Dedifferentiated amniotic fluid mesenchymal stem cell (primary cell): ENCODE results near the gene SMYD1.
A peak's percentile ranks its signal among the peaks of the same experiment; 100 is the strongest.

Experiments used
- DNase-seq: peaks from one replicate; pipeline ENCODE4 v3.0.0-alpha.2; 2016; ENCODE audit errors: extremely low spot score

The SMYD1 gene

GRCh38 chr2:88141952-88142351 lies 74.3 kb downstream of the SMYD1 start:
- DNase-seq = no peak

DNA sequence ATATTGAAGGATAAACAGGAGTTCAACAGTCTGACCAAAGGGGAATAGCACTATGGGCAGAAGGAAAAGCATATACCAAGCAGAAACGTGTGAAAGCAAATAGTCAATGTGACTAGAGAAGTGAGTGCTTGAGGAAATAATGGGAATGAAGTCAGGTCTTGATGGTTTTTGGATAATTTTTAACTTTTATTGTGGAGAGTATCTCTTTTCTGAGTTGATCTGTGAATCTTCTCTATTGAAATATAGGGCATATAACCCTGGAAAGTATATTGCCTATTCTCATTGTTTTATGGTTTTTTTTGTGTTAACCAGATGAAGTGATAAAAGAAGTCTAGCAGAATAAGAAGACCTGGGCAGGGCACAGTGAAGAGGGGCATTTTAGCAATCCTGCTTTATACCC lies 76.6 kb downstream of the SMYD1 start:
- no peak for DNase-seq

DNA sequence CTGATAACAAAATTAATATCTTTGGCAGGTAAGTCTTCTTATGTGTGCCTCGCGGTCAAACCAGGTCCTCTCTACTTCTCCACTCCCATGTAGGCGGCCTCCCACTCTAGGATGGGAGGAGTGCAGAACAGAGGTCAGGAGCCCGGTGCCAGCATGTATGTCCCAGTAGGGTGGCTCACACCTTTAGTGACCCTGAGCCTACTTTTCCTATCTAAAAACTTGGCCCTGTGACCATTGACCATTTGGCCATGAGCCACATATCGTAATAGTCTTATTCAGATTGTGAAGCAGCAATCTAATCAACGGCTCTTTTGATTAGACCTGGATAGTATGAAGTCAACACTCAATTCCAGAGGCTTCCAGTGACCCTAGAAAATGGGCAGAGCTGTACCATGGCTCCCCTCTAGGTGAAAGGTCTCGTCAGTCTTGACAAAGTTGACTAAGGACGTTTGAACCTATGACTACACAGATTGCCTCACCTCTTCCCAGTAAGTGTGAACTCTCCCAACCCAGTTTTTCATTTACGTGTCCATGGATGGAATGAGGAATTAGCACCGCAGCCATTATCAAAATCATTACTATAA lies 77.4 kb downstream of the SMYD1 start:
- no peak for DNase-seq

DNA sequence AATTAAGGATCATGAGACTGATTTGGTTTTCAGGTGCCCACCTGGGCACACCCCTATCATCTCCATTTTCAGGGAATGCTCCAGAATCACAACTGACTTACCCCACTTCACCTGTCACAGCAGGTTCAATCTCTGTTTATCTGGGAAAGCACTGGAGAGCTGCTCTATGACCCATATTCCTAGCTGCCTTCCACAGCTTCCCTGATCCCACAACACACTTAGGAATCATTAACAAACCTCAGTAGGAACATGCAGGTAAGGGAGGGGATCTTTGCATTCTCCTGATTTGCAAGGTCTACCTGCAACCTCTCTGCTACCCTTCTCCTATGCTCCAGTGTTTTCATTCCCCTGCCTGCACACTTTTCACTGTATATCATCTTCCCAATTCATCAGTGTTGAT lies 79.0 kb downstream of the SMYD1 start:
- no peak for DNase-seq

DNA sequence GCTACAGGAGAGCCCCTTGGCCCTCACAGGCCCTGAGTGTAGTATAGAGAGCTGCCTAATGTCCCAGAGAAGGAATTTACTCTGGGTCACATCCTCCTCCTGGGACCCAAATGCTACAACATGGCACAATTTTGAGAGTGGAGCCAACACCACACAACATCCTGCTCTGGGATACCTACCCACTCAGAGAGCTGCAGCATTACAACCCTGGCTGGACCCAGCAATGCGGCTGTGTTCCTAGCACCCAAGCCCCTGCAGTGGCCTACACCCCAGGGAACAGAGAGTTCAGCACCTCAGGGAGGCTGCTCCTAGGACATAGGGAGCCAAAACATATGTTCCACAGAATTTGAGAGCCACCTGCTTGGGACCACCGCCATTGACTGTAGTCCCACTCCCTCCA lies 79.5 kb downstream of the SMYD1 start:
- DNase-seq = no peak

DNA sequence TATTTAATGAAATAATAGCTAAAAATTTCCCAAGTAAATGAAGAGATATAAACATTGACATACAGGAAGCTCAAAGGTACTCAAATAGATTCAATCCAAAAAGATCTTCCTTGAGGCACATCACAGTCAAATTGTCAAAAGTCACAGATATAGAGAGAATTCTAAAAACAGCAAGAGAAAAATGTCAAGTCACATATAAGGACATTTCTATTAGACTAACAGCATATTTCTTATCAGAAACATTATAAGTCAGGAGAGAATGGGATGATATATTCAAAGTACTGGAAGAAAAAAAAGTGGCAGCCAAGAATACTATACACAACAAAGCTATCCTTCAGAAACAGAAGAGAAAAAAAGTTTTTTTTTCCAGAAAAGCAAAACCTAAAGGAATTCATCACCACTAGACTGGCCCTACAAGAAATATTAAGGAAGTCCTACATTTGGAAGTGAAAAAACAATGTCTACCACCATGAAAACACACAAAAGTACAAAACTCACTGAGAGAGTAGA lies 81.4 kb downstream of the SMYD1 start:
- no peak for DNase-seq

GRCh38 chr2:88159481-88159880 lies 91.9 kb downstream of the SMYD1 start:
- DNase-seq = no peak

- DNase-seq = peak; percentile 84
Measured at GRCh38 chr2:88159955-88160415, 92.4 kb downstream of the SMYD1 start.

GRCh38 chr2:88160517-88160916 lies 92.9 kb downstream of the SMYD1 start:
- DNase-seq = no peak

DNA sequence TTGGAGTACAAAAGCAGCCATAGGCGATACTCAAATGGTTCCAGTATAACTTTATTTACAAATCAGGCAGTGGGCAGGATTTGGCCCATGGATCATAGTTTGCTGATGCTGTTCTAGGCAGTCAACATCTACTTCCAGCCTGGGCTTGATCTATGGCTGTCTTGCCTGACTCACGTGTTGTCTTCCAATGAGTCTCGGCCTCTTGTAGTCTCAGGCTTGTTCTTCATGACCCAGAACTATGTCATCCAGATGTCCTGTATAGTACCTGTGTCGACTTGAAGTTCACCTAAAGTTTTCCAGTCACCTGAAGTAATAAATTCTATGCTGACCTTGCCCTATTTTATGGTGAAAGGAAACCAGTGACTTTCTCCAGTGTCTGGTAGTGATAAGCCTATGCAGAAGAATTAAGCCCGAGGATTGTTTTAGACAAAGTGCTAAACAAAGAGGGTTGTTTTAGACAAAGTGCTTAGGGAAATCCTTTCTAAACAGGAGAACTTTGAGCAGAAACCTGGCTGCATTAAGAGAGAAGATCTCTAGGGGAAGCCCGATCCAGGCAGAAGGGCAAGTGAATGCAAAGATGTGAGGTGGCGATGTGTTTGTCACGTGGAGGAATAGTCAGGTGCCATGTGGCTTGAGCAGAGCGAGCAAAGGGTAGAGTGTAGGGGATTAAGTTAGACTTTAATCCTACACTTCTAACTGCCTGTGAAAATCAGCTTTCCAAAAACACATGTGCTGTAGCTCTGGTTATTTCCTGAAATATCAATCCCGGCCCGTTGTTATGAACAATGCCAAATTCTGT lies 94.0 kb downstream of the SMYD1 start:
- DNase-seq = no peak
